IMR-90 (cell line): ENCODE results near the gene SIRPB1. TPM values are rescaled to one million over a fixed set of nuclear protein-coding genes. Genes with fewer than 3 reads are reported as not detected.

Source experiments
- ATAC-seq: fragments of 200-7000 bp; cut with Tn5 transposase; 2 replicates; pipeline ENCODE4 v1.9.1; 2020; ENCODE audit warnings: low read depth, mild to moderate bottlenecking, moderate library complexity
- BruUV-seq: library from RNA; stranded (reverse); fragments of 400-500 nt; replicated peaks from 2 replicates; lab custom pipeline; 2021; lab: Mats Ljungman, UMichigan
- CTCF ChIA-PET: fragments of 300-600 bp; formaldehyde crosslinking; extraction: SDS; loops from one replicate; lab custom pipeline; 2021; ENCODE audit warnings: antibody characterized with exemption; lab: Yijun Ruan, JAX
- POLR2A ChIA-PET: fragments of 300-600 bp; sonication (Branson Sonifier 250); formaldehyde crosslinking; loops from one replicate; lab custom pipeline; 2022; ENCODE audit warnings: antibody characterized with exemption; ENCODE audit not compliant: unreplicated experiment; lab: Charles Lee
- DNase-seq: peaks from one replicate; pipeline ENCODE4 v3.0.0; 2013
- H2AFZ ChIP-seq: replicated peaks from 2 replicates; pipeline ENCODE3; 2013; ENCODE audit warnings: low read length, mild to moderate bottlenecking; ENCODE audit not compliant: poor library complexity
- H2AK5ac ChIP-seq: 2 replicates; pipeline ENCODE4 v1.6.1; 2013; ENCODE audit warnings: low read depth, low read length, inconsistent platforms
- H2AK9ac ChIP-seq: replicated peaks from 2 replicates; pipeline ENCODE3; 2013; ENCODE audit warnings: mild to moderate bottlenecking, low read depth, low read length, moderate library complexity; ENCODE audit not compliant: poor library complexity
- H2BK120ac ChIP-seq: 2 replicates; pipeline ENCODE4 v1.6.1; 2013; ENCODE audit warnings: low read depth, low read length, inconsistent platforms
- H2BK15ac ChIP-seq: 3 replicates; pipeline ENCODE4 v1.6.1; 2013; ENCODE audit warnings: low read depth, low read length, inconsistent platforms
- H2BK20ac ChIP-seq: 2 replicates; pipeline ENCODE4 v1.6.1; 2013; ENCODE audit warnings: low read depth, mild to moderate bottlenecking, inconsistent platforms, low read length, moderate library complexity
- H2BK5ac ChIP-seq: 2 replicates; pipeline ENCODE4 v1.6.1; 2013; ENCODE audit warnings: mild to moderate bottlenecking, low read depth, low read length, inconsistent platforms; ENCODE audit not compliant: poor library complexity, severe bottlenecking
- H3K14ac ChIP-seq: replicated peaks from 2 replicates; pipeline ENCODE4 v1.6.1; 2013; ENCODE audit warnings: low read depth, low read length, inconsistent platforms
- H3K18ac ChIP-seq: 2 replicates; pipeline ENCODE4 v1.6.1; 2013; ENCODE audit warnings: low read depth, low read length, control low read depth
- H3K23ac ChIP-seq: 2 replicates; pipeline ENCODE4 v1.6.1; 2013; ENCODE audit warnings: low read depth, low read length, inconsistent platforms
- H3K27ac ChIP-seq: 2 replicates; pipeline ENCODE4 v1.5.1; 2013; ENCODE audit warnings: mild to moderate bottlenecking, control low read depth, low read length; ENCODE audit not compliant: insufficient read depth
- H3K27me3 ChIP-seq: 2 replicates; pipeline ENCODE4 v1.6.1; 2013; ENCODE audit warnings: low read length; ENCODE audit not compliant: control insufficient read depth, insufficient read depth
- H3K36me3 ChIP-seq: 2 replicates; pipeline ENCODE4 v1.6.1; 2013; ENCODE audit warnings: low read length, mixed read lengths; ENCODE audit not compliant: control insufficient read depth, insufficient read depth
- H3K4ac ChIP-seq: 2 replicates; pipeline ENCODE4 v1.6.1; 2013; ENCODE audit warnings: low read depth, low read length, inconsistent platforms
- H3K4me1 ChIP-seq: 2 replicates; pipeline ENCODE4 v1.6.1; 2013; ENCODE audit warnings: low read length, mixed read lengths; ENCODE audit not compliant: control insufficient read depth, insufficient read depth
- H3K4me2 ChIP-seq: 2 replicates; pipeline ENCODE4 v1.6.1; 2013; ENCODE audit warnings: low read depth, mild to moderate bottlenecking, control low read depth, low read length, moderate library complexity
- H3K4me3 ChIP-seq: 2 replicates; pipeline ENCODE4 v1.5.1; 2013; ENCODE audit warnings: low read depth, mild to moderate bottlenecking, control low read depth, low read length, moderate library complexity; ENCODE audit not compliant: insufficient read depth
- H3K56ac ChIP-seq: 2 replicates; pipeline ENCODE4 v1.6.1; 2013; ENCODE audit warnings: low read length, inconsistent platforms; ENCODE audit not compliant: insufficient read depth; ENCODE audit errors: extremely low read depth
- H3K79me1 ChIP-seq, 2 experiments: 2 replicates each; pipeline ENCODE4 v1.6.1; 2013; ENCODE audit warnings: low read length in 2 of 2, inconsistent platforms in 1 of 2, low read depth in 1 of 2
- H3K9ac ChIP-seq: 2 replicates; pipeline ENCODE4 v1.6.1; 2013; ENCODE audit warnings: low read depth, low read length, control low read depth
- H3K9me1 ChIP-seq: 2 replicates; pipeline ENCODE4 v1.6.1; 2013; ENCODE audit warnings: low read length, inconsistent platforms; ENCODE audit not compliant: insufficient read depth
- H3K9me3 ChIP-seq: 2 replicates; pipeline ENCODE4 v1.6.1; 2013; ENCODE audit warnings: low read length; ENCODE audit not compliant: control insufficient read depth, insufficient read depth
- H4K20me1 ChIP-seq: 2 replicates; pipeline ENCODE4 v1.6.1; 2013; ENCODE audit warnings: low read length, inconsistent platforms; ENCODE audit not compliant: insufficient read depth
- H4K5ac ChIP-seq: 2 replicates; pipeline ENCODE4 v1.6.1; 2013; ENCODE audit warnings: mild to moderate bottlenecking, low read depth, low read length, control low read depth
- H4K8ac ChIP-seq, 2 experiments: 2 replicates each; pipeline ENCODE4 v1.6.1; 2013; ENCODE audit warnings: low read depth in 2 of 2, low read length in 2 of 2, control low read depth in 1 of 2, inconsistent platforms in 1 of 2
- H4K91ac ChIP-seq: 2 replicates; pipeline ENCODE4 v1.6.1; 2013; ENCODE audit warnings: low read depth, low read length, inconsistent platforms; ENCODE audit not compliant: insufficient read depth
- BHLHE40 ChIP-seq: fragments of 150-350 bp; IDR thresholded peaks from 2 replicates; pipeline ENCODE4 v1.6.1; 2016; ENCODE audit warnings: mild to moderate bottlenecking, low read depth, low read length
- CHD1 ChIP-seq: IDR thresholded peaks from 2 replicates; pipeline ENCODE4 v1.6.1; 2012; ENCODE audit warnings: low read depth, low read length, improper control_type of control experiment
- CTCF ChIP-seq: conservative IDR thresholded peaks from 2 replicates; pipeline ENCODE4 v1.5.1; 2012; ENCODE audit warnings: mild to moderate bottlenecking, low read depth, low read length, improper control_type of control experiment
- FOS ChIP-seq: fragments of 150-350 bp; IDR thresholded peaks from 2 replicates; pipeline ENCODE4 v1.6.1; 2016; ENCODE audit warnings: low read depth, low read length
- MAFK ChIP-seq: IDR thresholded peaks from 2 replicates; pipeline ENCODE4 v1.6.1; 2012; ENCODE audit warnings: low read depth, low read length, improper control_type of control experiment
- MAZ ChIP-seq: IDR thresholded peaks from 2 replicates; pipeline ENCODE4 v1.6.1; 2012; ENCODE audit warnings: low read depth, mild to moderate bottlenecking, low read length, improper control_type of control experiment, moderate library complexity, borderline replicate concordance
- MXI1 ChIP-seq: IDR thresholded peaks from 2 replicates; pipeline ENCODE4 v1.6.1; 2012; ENCODE audit warnings: low read depth, mild to moderate bottlenecking, low read length, moderate library complexity, borderline replicate concordance
- NFE2L2 ChIP-seq: fragments of 150-350 bp; IDR thresholded peaks from 2 replicates; pipeline ENCODE4 v1.6.1; 2016; ENCODE audit warnings: low read depth, mild to moderate bottlenecking, low read length
- POLR2A ChIP-seq: IDR thresholded peaks from 2 replicates; pipeline ENCODE4 v1.6.1; 2012; ENCODE audit warnings: mild to moderate bottlenecking, low read depth, low read length
- RAD21 ChIP-seq: IDR thresholded peaks from 2 replicates; pipeline ENCODE4 v1.6.1; 2012; ENCODE audit warnings: low read length, improper control_type of control experiment
- RCOR1 ChIP-seq: IDR thresholded peaks from 2 replicates; pipeline ENCODE4 v1.6.1; 2012; ENCODE audit warnings: mild to moderate bottlenecking, low read length, improper control_type of control experiment; ENCODE audit not compliant: insufficient replicate concordance
- RFX5 ChIP-seq: IDR thresholded peaks from 2 replicates; pipeline ENCODE4 v1.8.0; 2012; ENCODE audit warnings: low read depth, mild to moderate bottlenecking, low read length, moderate library complexity
- SMC3 ChIP-seq: fragments of 150-350 bp; IDR thresholded peaks from 2 replicates; pipeline ENCODE4 v1.6.1; 2016; ENCODE audit warnings: low read depth, mild to moderate bottlenecking, antibody characterized with exemption, low read length, moderate library complexity
- dilution Hi-C: fragments of 300-500 bp; cut with HindIII; formaldehyde crosslinking; loops from one replicate; pipeline ENCODE4 v1.14.3; 2018; ENCODE audit warnings: low sequenced_read_pairs; ENCODE audit not compliant: unreplicated experiment
- in situ Hi-C: fragments of 300-500 bp; cut with MboI; formaldehyde crosslinking; loops from 3 replicates; pipeline ENCODE4 v1.14.3; 2019; ENCODE audit warnings: low sequenced_read_pairs, inconsistent platforms, mixed read lengths
- intact Hi-C: fragments of 100-400 bp; cut with micrococcal nuclease; formaldehyde crosslinking; loops from 2 replicates; pipeline ENCODE4 v1.10.0; 2022
- polyA plus RNA-seq, 3 experiments: library from polyadenylated mRNA; depleted of rRNA; stranded (reverse); fragments of >200 nt; gene quantifications; 2 replicates each; pipeline ENCODE4 v1.2.3, GENCODE V29; 2012; ENCODE audit warnings: low replicate concordance in 1 of 3
- total RNA-seq: library from RNA; depleted of rRNA; stranded (reverse); fragments of >200 nt; gene quantifications from 2 replicates; pipeline ENCODE4 v1.2.3, GENCODE V29; 2012
- TF ChIP-seq, protein P1 (sequence below): fragments of 150-350 bp; IDR thresholded peaks from 2 replicates; pipeline ENCODE4 v1.6.1; 2017; ENCODE audit warnings: mild to moderate bottlenecking, antibody characterized with exemption, low read length, low read depth
- TF ChIP-seq, protein P2 (sequence below): fragments of 150-350 bp; IDR thresholded peaks from 2 replicates; pipeline ENCODE4 v1.6.1; 2016; ENCODE audit warnings: low read depth, mild to moderate bottlenecking, low read length, moderate library complexity, borderline replicate concordance

The SIRPB1 gene
- total and polyA plus RNA-seq, 2 of the 4 experiments (the other 2 are of a cell fraction), result 0.90 to 1.6 TPM

DNA sequence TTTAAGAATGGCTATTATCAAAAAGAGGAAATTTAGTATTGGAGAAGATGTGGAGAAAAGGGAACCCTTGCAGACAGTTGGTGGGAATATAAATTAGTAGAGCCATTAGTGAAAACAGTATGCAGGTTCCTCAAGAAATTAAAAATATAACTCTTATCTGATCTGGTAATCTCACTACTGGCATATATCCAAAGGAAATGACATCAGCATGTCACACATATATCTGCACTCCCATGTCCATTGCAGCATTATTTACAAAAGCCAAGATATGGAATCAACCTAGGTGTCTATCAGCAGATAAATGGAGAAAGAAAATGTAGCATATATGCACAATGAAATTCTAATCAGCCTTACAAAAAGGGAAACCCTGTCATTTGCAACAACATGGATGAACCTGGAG lies 35.2 kb upstream of the SIRPB1 start:
- H3K79me1 ChIP-seq, result no peaks in the 10 kb centered on the region
- no peaks in the 10 kb centered on the region for H3K36me3 ChIP-seq
- no peak overlapping the region for H3K14ac ChIP-seq
- H3K4me3 ChIP-seq, result no peak overlapping the region
- no peak overlapping the region for H3K4ac ChIP-seq
- H3K23ac ChIP-seq, result no peak overlapping the region
- no peak overlapping the region for H2BK15ac ChIP-seq
- ChIA-PET CTCF (no interaction called here), POLR2A (no interaction called here)
- no peak overlapping the region for H2AK9ac ChIP-seq
- H2AK5ac ChIP-seq, result no peak overlapping the region
- in situ Hi-C loops (no loop called here), intact Hi-C loops (no loop called here), dilution Hi-C loops (no loop called here)
- TF ChIP-seq, protein P1, sequence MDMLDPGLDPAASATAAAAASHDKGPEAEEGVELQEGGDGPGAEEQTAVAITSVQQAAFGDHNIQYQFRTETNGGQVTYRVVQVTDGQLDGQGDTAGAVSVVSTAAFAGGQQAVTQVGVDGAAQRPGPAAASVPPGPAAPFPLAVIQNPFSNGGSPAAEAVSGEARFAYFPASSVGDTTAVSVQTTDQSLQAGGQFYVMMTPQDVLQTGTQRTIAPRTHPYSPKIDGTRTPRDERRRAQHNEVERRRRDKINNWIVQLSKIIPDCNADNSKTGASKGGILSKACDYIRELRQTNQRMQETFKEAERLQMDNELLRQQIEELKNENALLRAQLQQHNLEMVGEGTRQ, result no peak
- TF ChIP-seq FOS (no peak), POLR2A (no peak), MAZ (no peak), NFE2L2 (no peak), RAD21 (no peak), CHD1 (no peak), BHLHE40 (no peak), SMC3 (no peak), RFX5 (no peak), RCOR1 (no peak), MXI1 (no peak), CTCF (no peak), MAFK (no peak)
- TF ChIP-seq, protein P2, sequence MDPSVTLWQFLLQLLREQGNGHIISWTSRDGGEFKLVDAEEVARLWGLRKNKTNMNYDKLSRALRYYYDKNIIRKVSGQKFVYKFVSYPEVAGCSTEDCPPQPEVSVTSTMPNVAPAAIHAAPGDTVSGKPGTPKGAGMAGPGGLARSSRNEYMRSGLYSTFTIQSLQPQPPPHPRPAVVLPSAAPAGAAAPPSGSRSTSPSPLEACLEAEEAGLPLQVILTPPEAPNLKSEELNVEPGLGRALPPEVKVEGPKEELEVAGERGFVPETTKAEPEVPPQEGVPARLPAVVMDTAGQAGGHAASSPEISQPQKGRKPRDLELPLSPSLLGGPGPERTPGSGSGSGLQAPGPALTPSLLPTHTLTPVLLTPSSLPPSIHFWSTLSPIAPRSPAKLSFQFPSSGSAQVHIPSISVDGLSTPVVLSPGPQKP, result no peak
- H2BK120ac ChIP-seq, result no peak overlapping the region
- H2BK5ac ChIP-seq, result no peak overlapping the region
- DNase-seq, result no peak
- BruUV-seq, result no TSS peak
- H3K18ac ChIP-seq, result no peak overlapping the region
- no peak overlapping the region for H3K27ac ChIP-seq
- H4K5ac ChIP-seq, result no peak overlapping the region
- ATAC-seq, result no peak
- no peaks in the 10 kb centered on the region for H3K9me1 ChIP-seq
- no peak overlapping the region for H2BK20ac ChIP-seq
- no peak overlapping the region for H4K8ac ChIP-seq
- H3K56ac ChIP-seq, result no peak overlapping the region
- H3K9ac ChIP-seq, result no peak overlapping the region
- H4K20me1 ChIP-seq, result no peaks in the 10 kb centered on the region
- H3K4me2 ChIP-seq, result no peak overlapping the region
- no peak overlapping the region for H4K91ac ChIP-seq
- H2AFZ ChIP-seq, result no peak overlapping the region
- no peaks in the 10 kb centered on the region for H3K4me1 ChIP-seq
- no peaks in the 10 kb centered on the region; the same call in 1 of the 2 replicates for H3K27me3 ChIP-seq
- no peaks in the 10 kb centered on the region for H3K9me3 ChIP-seq
